HepG2 (cell line): ENCODE measurements around the gene ABRACL. TPM values are rescaled to one million over a fixed set of nuclear protein-coding genes. Genes with fewer than 3 reads are reported as not detected.

Experiments
- CEBPG ChIP-seq: IDR thresholded peaks from 2 replicates; pipeline ENCODE4 v1.6.1; 2016
- HES4 ChIP-seq: sonication (generic); formaldehyde crosslinking; IDR thresholded peaks from 2 replicates; pipeline ENCODE4 v1.9.0; 2021; ENCODE audit warnings: mild to moderate bottlenecking, missing genetic modification reagents, borderline replicate concordance
- MEIS1 ChIP-seq: sonication (generic); formaldehyde crosslinking; IDR thresholded peaks from 2 replicates; pipeline ENCODE4 v1.9.0; 2021; ENCODE audit warnings: mild to moderate bottlenecking, missing genetic modification reagents, moderate library complexity, borderline replicate concordance
- MLLT10 ChIP-seq: sonication (generic); formaldehyde crosslinking; IDR thresholded peaks from 2 replicates; pipeline ENCODE4 v1.4.0; 2020; ENCODE audit warnings: missing genetic modification reagents
- NCOA2 ChIP-seq: sonication (generic); formaldehyde crosslinking; IDR thresholded peaks from 2 replicates; pipeline ENCODE4 v1.8.0; 2022; ENCODE audit warnings: inconsistent platforms
- NFAT5 ChIP-seq: sonication (generic); formaldehyde crosslinking; IDR thresholded peaks from 2 replicates; pipeline ENCODE4 v1.4.0; 2020; ENCODE audit warnings: missing genetic modification reagents
- POLR2A ChIP-seq, 2 experiments: IDR thresholded peaks; 2 replicates each; pipeline ENCODE4 v1.6.1; 2011; ENCODE audit warnings: low read depth in 2 of 2, low read length in 2 of 2, mild to moderate bottlenecking in 1 of 2, moderate library complexity in 1 of 2; ENCODE audit not compliant: insufficient read depth in 1 of 2
- SRF ChIP-seq: IDR thresholded peaks from 2 replicates; pipeline ENCODE4 v1.6.1; 2011; ENCODE audit warnings: mild to moderate bottlenecking, low read depth, low read length, moderate library complexity
- TBX3 ChIP-seq: fragments of 450-650 bp; IDR thresholded peaks from 2 replicates; pipeline ENCODE4 v1.6.1; 2017; ENCODE audit warnings: antibody characterized with exemption, mild to moderate bottlenecking, inconsistent platforms, borderline replicate concordance
- ZNF30 ChIP-seq: sonication (generic); formaldehyde crosslinking; IDR thresholded peaks from 2 replicates; pipeline ENCODE4 v1.5.0; 2020; ENCODE audit warnings: mild to moderate bottlenecking, missing genetic modification reagents
- ZNF326 ChIP-seq: sonication (generic); formaldehyde crosslinking; IDR thresholded peaks from 2 replicates; pipeline ENCODE4 v1.4.0; 2020; ENCODE audit warnings: missing genetic modification reagents, borderline replicate concordance
- ZNF451 ChIP-seq: sonication (generic); formaldehyde crosslinking; IDR thresholded peaks from 2 replicates; pipeline ENCODE4 v1.5.0; 2020; ENCODE audit warnings: mild to moderate bottlenecking, missing genetic modification reagents
- ZNF563 ChIP-seq: sonication (generic); formaldehyde crosslinking; IDR thresholded peaks from 2 replicates; pipeline ENCODE4 v1.8.0; 2022; ENCODE audit warnings: mild to moderate bottlenecking, moderate library complexity, missing genetic modification reagents
- ZNF747 ChIP-seq: sonication (generic); formaldehyde crosslinking; IDR thresholded peaks from 2 replicates; pipeline ENCODE4 v1.8.1; 2023; ENCODE audit warnings: missing genetic modification reagents, mild to moderate bottlenecking, borderline replicate concordance
- ZSCAN25 ChIP-seq: sonication (generic); formaldehyde crosslinking; IDR thresholded peaks from 2 replicates; pipeline ENCODE4 v1.8.0; 2022; ENCODE audit warnings: mild to moderate bottlenecking, missing genetic modification reagents
- polyA plus RNA-seq, 8 experiments: library from polyadenylated mRNA; depleted of rRNA in 3 of 8; stranded (reverse) in 7 of 8; unstranded in 1 of 8; fragments of >200 nt; fragmentation: Illumina TruSeq in 4 of 8; extraction: Trizol in 4 of 8; gene quantifications; 2 replicates each; pipeline versions ENCODE4 v1.2.1 to v1.2.3, GENCODE V29; 2011 to 2016; ENCODE audit warnings: low read depth in 4 of 8, missing spikeins in 1 of 8, mixed read lengths in 1 of 8; ENCODE audit not compliant: insufficient read depth in 1 of 8
- total RNA-seq, 5 experiments: library from RNA; depleted of rRNA; stranded (reverse); fragments of >200 nt; fragmentation: Illumina TruSeq; extraction: Trizol; gene quantifications; 2 replicates each; pipeline ENCODE4 v1.2.3, GENCODE V29; 2016; ENCODE audit warnings: low read depth in 1 of 5
- TF ChIP-seq, protein P1 (sequence below): sonication (generic); formaldehyde crosslinking; IDR thresholded peaks from 2 replicates; pipeline ENCODE4 v1.4.0; 2020; ENCODE audit warnings: low read depth, mild to moderate bottlenecking, missing genetic modification reagents
- TF ChIP-seq, protein P2 (sequence below): IDR thresholded peaks from 2 replicates; pipeline ENCODE4 v1.6.1; 2016
- TF ChIP-seq, protein P3 (sequence below): sonication (generic); formaldehyde crosslinking; IDR thresholded peaks from 2 replicates; pipeline ENCODE4 v1.5.0; 2020; ENCODE audit warnings: missing genetic modification reagents
- TF ChIP-seq, protein P4 (sequence below): sonication (generic); formaldehyde crosslinking; IDR thresholded peaks from 2 replicates; pipeline ENCODE4 v1.4.0; 2020; ENCODE audit warnings: missing genetic modification reagents; ENCODE audit errors: not compliant biosample characterization
- TF ChIP-seq, protein P5 (sequence below): IDR thresholded peaks from 2 replicates; pipeline ENCODE4 v1.6.1; 2012; ENCODE audit warnings: inconsistent platforms

The ABRACL gene
- total and polyA plus RNA-seq, 2 of the 13 experiments (the other 11 are each of a cell fraction or from before 2014, with no cell fraction given): 1.4 to 5.4 TPM

- TF ChIP-seq, protein P1, sequence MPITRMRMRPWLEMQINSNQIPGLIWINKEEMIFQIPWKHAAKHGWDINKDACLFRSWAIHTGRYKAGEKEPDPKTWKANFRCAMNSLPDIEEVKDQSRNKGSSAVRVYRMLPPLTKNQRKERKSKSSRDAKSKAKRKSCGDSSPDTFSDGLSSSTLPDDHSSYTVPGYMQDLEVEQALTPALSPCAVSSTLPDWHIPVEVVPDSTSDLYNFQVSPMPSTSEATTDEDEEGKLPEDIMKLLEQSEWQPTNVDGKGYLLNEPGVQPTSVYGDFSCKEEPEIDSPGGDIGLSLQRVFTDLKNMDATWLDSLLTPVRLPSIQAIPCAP: no peak
- no peak for TF ChIP-seq SRF
- TF ChIP-seq, protein P2, sequence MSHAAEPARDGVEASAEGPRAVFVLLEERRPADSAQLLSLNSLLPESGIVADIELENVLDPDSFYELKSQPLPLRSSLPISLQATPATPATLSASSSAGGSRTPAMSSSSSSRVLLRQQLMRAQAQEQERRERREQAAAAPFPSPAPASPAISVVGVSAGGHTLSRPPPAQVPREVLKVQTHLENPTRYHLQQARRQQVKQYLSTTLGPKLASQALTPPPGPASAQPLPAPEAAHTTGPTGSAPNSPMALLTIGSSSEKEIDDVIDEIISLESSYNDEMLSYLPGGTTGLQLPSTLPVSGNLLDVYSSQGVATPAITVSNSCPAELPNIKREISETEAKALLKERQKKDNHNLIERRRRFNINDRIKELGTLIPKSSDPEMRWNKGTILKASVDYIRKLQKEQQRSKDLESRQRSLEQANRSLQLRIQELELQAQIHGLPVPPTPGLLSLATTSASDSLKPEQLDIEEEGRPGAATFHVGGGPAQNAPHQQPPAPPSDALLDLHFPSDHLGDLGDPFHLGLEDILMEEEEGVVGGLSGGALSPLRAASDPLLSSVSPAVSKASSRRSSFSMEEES: 0 out of 2 replicates have a peak, but pooled peaks have one; percentile 14
- TF ChIP-seq, protein P3, sequence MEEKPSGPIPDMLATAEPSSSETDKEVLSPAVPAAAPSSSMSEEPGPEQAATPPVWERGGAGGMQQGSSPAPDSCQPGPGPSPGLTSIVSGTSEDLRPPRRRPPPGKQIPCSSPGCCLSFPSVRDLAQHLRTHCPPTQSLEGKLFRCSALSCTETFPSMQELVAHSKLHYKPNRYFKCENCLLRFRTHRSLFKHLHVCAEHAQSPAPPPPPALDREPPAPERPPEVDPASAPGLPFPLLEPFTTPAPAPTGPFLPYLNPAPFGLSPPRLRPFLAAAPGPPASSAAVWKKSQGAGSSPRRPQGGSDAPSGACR (CRISPR knock-in tag): peak; percentile 81
- TF ChIP-seq HES4 (CRISPR knock-in tag): peak; percentile 17; the same call in 1 of the 2 replicates
- 0 out of 2 replicates have a peak, but pooled peaks have one; percentile 70 for TF ChIP-seq ZNF30
- no peak for TF ChIP-seq NFAT5 (CRISPR knock-in tag)
- TF ChIP-seq ZNF451: peak; percentile 20; the same call in 1 of the 2 replicates
- TF ChIP-seq NCOA2 (CRISPR knock-in tag): no peak
- TF ChIP-seq, protein P4, sequence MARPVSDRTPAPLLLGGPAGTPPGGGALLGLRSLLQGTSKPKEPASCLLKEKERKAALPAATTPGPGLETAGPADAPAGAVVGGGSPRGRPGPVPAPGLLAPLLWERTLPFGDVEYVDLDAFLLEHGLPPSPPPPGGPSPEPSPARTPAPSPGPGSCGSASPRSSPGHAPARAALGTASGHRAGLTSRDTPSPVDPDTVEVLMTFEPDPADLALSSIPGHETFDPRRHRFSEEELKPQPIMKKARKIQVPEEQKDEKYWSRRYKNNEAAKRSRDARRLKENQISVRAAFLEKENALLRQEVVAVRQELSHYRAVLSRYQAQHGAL (CRISPR knock-in tag): no peak
- TF ChIP-seq ZNF326 (CRISPR knock-in tag): no peak
- TF ChIP-seq, protein P5, sequence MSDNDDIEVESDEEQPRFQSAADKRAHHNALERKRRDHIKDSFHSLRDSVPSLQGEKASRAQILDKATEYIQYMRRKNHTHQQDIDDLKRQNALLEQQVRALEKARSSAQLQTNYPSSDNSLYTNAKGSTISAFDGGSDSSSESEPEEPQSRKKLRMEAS: peak; percentile 25; the same call in 1 of the 2 replicates
- peak; percentile 68; the same call in 1 of the 2 replicates for TF ChIP-seq ZSCAN25 (CRISPR knock-in tag)
- 0 out of 2 replicates have a peak, but pooled peaks have one; percentile 62 for TF ChIP-seq MEIS1
- no peak for TF ChIP-seq CEBPG (CRISPR knock-in tag)
- TF ChIP-seq MLLT10: no peak
- TF ChIP-seq ZNF747: peak; percentile 66; the same call in 1 of the 2 replicates
- no peak; the same call in 1 of the 2 replicates for TF ChIP-seq ZNF563 (CRISPR knock-in tag)
- TF ChIP-seq POLR2A (IDR thresholded peaks at IDR 0.05; ENCODE audit: insufficient read depth in 1 of 2, low read depth in 2 of 2, low read length in 2 of 2): 0 out of 4 replicates have a peak, but pooled peaks of 1 of the 2 experiments have one; percentile 20
- no peak for TF ChIP-seq TBX3
Observed at GRCh38 chr6:139028658-139029469, at the start of gene ABRACL (continued).
